Osteocyte (in vitro differentiated cells): Measurements from ENCODE around the gene MBD3L2B. TPM values are rescaled to one million over a fixed set of nuclear protein-coding genes. Genes with fewer than 3 reads are reported as not detected.

Source experiments
- DNase-seq: peaks from one replicate; pipeline ENCODE4 v3.0.0; 2021; ENCODE audit warnings: mixed read lengths; ENCODE audit not compliant: unreplicated experiment; ENCODE audit errors: extremely low spot score
- H3K27ac Mint-ChIP-seq: one replicate; pipeline ENCODE4 v1.8.0; 2021; ENCODE audit warnings: mild to moderate bottlenecking, mixed read lengths; ENCODE audit not compliant: unreplicated experiment
- H3K27me3 Mint-ChIP-seq: one replicate; pipeline ENCODE4 v1.8.0; 2021; ENCODE audit warnings: mixed read lengths; ENCODE audit not compliant: unreplicated experiment
- H3K36me3 Mint-ChIP-seq: one replicate; pipeline ENCODE4 v1.8.0; 2021; ENCODE audit warnings: mixed read lengths; ENCODE audit not compliant: unreplicated experiment
- H3K4me1 Mint-ChIP-seq: one replicate; pipeline ENCODE4 v1.8.0; 2021; ENCODE audit warnings: mixed read lengths; ENCODE audit not compliant: unreplicated experiment
- H3K4me3 Mint-ChIP-seq: one replicate; pipeline ENCODE4 v1.8.0; 2021; ENCODE audit warnings: mild to moderate bottlenecking, moderate library complexity, mixed read lengths; ENCODE audit not compliant: unreplicated experiment
- H3K9me3 Mint-ChIP-seq: one replicate; pipeline ENCODE4 v1.8.0; 2021; ENCODE audit warnings: mixed read lengths; ENCODE audit not compliant: unreplicated experiment
- total RNA-seq: library from RNA; stranded (reverse); gene quantifications from 2 replicates; pipeline ENCODE4 v1.2.1, GENCODE V29; 2021
- TF ChIP-seq, protein P1 (sequence below): fragments of 200-600 bp; sonication (generic); IDR thresholded peaks from 2 replicates; pipeline ENCODE4 v1.5.0; 2021; ENCODE audit warnings: antibody characterized with exemption, mild to moderate bottlenecking, moderate library complexity

Gene MBD3L2B
- total RNA-seq, 1 donor from 2014 or later: not detected

DNA sequence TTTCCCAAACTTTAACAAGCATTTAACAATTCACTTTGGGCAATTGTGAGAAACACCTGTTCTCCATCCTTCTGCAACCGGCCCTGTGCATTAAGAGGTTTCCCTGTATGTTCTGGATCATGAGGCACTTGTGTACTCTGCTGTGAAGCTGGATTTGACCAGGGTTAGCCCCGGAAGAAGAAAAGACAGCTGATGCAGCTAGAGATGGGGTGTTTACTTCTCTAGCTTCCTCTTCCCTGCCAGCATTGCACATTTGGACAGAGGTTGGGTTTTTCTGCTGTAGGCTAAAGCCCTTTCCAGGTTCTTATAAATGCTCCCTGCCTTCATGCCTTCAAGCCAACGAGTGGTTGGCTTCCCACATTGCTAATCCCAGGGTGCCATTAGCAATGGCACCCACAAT lies 20.9 kb downstream of the MBD3L2B start:
- no peak for DNase-seq
- TF ChIP-seq, protein P1, sequence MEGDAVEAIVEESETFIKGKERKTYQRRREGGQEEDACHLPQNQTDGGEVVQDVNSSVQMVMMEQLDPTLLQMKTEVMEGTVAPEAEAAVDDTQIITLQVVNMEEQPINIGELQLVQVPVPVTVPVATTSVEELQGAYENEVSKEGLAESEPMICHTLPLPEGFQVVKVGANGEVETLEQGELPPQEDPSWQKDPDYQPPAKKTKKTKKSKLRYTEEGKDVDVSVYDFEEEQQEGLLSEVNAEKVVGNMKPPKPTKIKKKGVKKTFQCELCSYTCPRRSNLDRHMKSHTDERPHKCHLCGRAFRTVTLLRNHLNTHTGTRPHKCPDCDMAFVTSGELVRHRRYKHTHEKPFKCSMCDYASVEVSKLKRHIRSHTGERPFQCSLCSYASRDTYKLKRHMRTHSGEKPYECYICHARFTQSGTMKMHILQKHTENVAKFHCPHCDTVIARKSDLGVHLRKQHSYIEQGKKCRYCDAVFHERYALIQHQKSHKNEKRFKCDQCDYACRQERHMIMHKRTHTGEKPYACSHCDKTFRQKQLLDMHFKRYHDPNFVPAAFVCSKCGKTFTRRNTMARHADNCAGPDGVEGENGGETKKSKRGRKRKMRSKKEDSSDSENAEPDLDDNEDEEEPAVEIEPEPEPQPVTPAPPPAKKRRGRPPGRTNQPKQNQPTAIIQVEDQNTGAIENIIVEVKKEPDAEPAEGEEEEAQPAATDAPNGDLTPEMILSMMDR: no peak
- peaks cover 31% of the 10 kb centered on the region for H3K9me3 Mint-ChIP-seq
- no peak overlapping the region for H3K27ac Mint-ChIP-seq
- no peaks in the 10 kb centered on the region for H3K4me1 Mint-ChIP-seq
- no peaks in the 10 kb centered on the region for H3K36me3 Mint-ChIP-seq
- no peak overlapping the region for H3K4me3 Mint-ChIP-seq
- H3K27me3 Mint-ChIP-seq: no peaks in the 10 kb centered on the region

DNA sequence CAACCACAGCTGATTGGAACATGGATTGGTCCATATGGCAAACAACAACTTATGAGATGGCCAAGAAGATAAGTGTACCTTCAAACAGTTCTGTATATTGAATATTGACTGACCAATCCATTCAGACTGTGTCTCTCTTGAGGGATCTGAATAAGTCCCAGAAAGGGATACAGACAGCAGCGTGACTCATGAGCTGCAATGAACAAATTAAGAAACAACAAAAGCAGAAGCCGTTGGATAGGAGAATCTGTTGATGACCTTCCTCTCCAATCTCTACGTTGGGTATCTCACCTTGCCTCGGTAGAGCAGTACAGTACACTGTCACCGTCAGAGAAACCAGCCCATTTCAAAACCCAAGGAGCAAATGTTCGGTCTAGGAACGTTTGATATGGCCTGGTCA lies 21.3 kb downstream of the MBD3L2B start:
- TF ChIP-seq, protein P1: no peak
- H3K9me3 Mint-ChIP-seq: peaks cover 35% of the 10 kb centered on the region
- DNase-seq: no peak

DNA sequence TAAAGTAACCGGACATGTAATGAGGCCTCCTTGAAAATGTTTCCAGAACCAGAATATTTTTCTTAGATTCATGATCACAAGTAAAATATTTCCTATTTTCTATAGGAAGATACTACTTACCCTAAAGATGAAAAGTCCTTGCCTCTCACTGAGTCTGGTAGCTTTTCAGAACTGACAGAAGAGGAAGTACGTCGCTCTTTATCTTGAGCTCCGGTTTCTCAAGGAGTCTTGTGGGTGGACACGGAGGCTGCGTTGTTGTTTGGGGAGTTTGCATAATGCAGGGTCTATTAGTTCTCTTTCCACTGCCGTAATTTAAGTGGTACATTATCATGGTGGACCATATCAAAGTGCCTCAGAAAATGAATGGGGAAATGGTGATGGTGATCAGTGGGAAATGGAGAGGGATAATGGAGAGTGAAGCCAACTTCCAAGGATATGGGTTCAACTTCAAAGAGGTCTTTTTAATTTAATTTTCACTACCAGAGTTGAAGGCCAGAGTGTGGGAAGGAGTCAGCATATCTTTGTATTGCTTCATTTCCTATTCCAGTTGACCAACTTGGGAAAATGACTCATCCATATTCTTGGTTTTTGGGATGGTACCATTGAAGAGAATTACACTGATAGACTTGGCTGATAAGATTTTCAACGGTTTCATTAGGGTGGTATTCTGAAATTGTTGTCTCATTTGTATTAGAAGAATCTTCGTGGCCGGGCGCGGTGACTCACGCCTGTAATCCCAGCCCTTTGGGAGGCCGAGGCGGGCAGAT lies 23.4 kb downstream of the MBD3L2B start:
- Mint-ChIP-seq H3K4me3 (no peak overlapping the region), H3K9me3 (peaks cover 39% of the 10 kb centered on the region), H3K27ac (no peak overlapping the region), H3K27me3 (no peaks in the 10 kb centered on the region), H3K4me1 (no peaks in the 10 kb centered on the region), H3K36me3 (no peaks in the 10 kb centered on the region)
- DNase-seq: no peak
- TF ChIP-seq, protein P1: no peak

More for the DNA sequence above, 21.3 kb downstream of the MBD3L2B start:
- H3K36me3 Mint-ChIP-seq: no peaks in the 10 kb centered on the region
- no peak overlapping the region for H3K27ac Mint-ChIP-seq
- no peaks in the 10 kb centered on the region for H3K4me1 Mint-ChIP-seq
- H3K27me3 Mint-ChIP-seq: no peaks in the 10 kb centered on the region
- no peak overlapping the region for H3K4me3 Mint-ChIP-seq

DNA sequence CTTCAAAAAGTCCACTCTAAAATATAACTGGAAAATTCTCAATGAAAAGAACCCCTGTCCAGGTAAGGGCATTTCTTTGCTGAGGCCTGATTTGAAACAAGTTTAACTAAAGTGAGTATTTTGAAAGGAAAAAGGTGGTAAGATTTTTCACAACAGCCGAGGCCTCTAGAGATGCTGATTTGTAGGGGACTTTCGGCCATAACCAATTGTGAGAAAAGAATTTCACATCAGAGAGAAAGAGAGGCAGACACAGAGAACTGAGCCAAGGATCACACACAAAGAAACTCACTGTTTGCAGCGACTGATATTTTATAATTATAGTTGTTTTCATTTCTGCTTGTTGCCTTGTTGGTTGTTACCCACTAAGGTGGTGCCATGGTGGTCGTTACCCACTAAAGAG lies 24.4 kb downstream of the MBD3L2B start:
- Mint-ChIP-seq H3K27me3 (no peaks in the 10 kb centered on the region), H3K36me3 (no peaks in the 10 kb centered on the region), H3K4me3 (no peak overlapping the region), H3K4me1 (no peaks in the 10 kb centered on the region), H3K9me3 (peaks cover 39% of the 10 kb centered on the region), H3K27ac (no peak overlapping the region)
- TF ChIP-seq, protein P1: no peak
- DNase-seq: no peak

DNA sequence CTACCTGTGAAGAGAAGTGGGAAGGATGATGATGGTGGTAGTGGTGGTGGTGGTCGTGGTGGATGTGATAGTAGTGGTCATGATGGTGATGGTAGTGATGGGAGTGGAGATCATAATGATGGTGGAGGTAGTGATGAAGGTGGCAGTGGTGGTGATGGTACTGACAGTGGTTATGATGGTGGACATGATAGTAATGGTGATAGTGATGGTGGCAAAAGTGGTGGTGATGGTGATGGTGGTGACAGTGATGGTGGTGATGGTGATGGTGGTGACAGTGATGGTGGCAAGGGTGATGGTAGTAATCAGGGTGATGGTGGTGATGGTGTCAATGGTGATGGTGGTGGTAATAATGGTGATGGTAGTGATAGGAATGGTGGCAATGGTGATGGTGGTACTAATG lies 26.2 kb downstream of the MBD3L2B start:
- no peaks in the 10 kb centered on the region for H3K4me1 Mint-ChIP-seq
- no peak overlapping the region for H3K4me3 Mint-ChIP-seq
- TF ChIP-seq, protein P1: no peak
- H3K36me3 Mint-ChIP-seq: no peaks in the 10 kb centered on the region
- no peak for DNase-seq
- H3K27ac Mint-ChIP-seq: no peak overlapping the region
- peaks cover 28% of the 10 kb centered on the region for H3K9me3 Mint-ChIP-seq
- no peaks in the 10 kb centered on the region for H3K27me3 Mint-ChIP-seq
